HG02852 (cell line): Measurements from ENCODE around the gene EXOC6B.
"Not testable (repeated sequence)": the region's sequence is repeated elsewhere in the genome, so short reads cannot be mapped to it uniquely, and the experiment has no call there.

Source experiments
- ATAC-seq: cut with Tn5 transposase; IDR thresholded peaks from one replicate; pipeline ENCODE4 v1.9.1; 2021; ENCODE audit warnings: mild to moderate bottlenecking, moderate library complexity; ENCODE audit not compliant: unreplicated experiment

EXOC6B gene

GRCh38 chr2:72619626-72620025 lies 206.2 kb downstream of the EXOC6B start:
- ATAC-seq: no peak

- ATAC-seq: no peak
Measured at GRCh38 chr2:72613931-72614330, 211.9 kb downstream of the EXOC6B start.

- ATAC-seq: no peak
Measured at GRCh38 chr2:72612614-72613160, 213.1 kb downstream of the EXOC6B start.

GRCh38 chr2:72607189-72607588 lies 218.6 kb downstream of the EXOC6B start:
- no peak for ATAC-seq

- ATAC-seq: no peak
Measured at GRCh38 chr2:72605836-72606442, 219.9 kb downstream of the EXOC6B start.

GRCh38 chr2:72604468-72604867 lies 221.4 kb downstream of the EXOC6B start:
- ATAC-seq: no peak

GRCh38 chr2:72603481-72603880 lies 222.4 kb downstream of the EXOC6B start:
- no peak for ATAC-seq

GRCh38 chr2:72602711-72603110 lies 223.1 kb downstream of the EXOC6B start:
- no peak for ATAC-seq

- ATAC-seq: no peak
Measured at GRCh38 chr2:72602095-72602494, 223.7 kb downstream of the EXOC6B start.

- not testable (repeated sequence) for ATAC-seq
Measured at GRCh38 chr2:72583836-72584235, 242.0 kb downstream of the EXOC6B start.

- no peak for ATAC-seq
Measured at GRCh38 chr2:72583376-72583775, 242.5 kb downstream of the EXOC6B start.

GRCh38 chr2:72581560-72582181 lies 244.2 kb downstream of the EXOC6B start:
- ATAC-seq: no peak

- no peak for ATAC-seq
Measured at GRCh38 chr2:72579591-72580180, 246.1 kb downstream of the EXOC6B start.

- ATAC-seq: no peak
Measured at GRCh38 chr2:72576861-72577260, 249.0 kb downstream of the EXOC6B start.

- no peak for ATAC-seq
Measured at GRCh38 chr2:72576459-72576858, 249.4 kb downstream of the EXOC6B start.

GRCh38 chr2:72574886-72575285 lies 250.9 kb downstream of the EXOC6B start:
- no peak for ATAC-seq

GRCh38 chr2:72573232-72573631 lies 252.6 kb downstream of the EXOC6B start:
- ATAC-seq: no peak

- no peak for ATAC-seq
Measured at GRCh38 chr2:72572501-72572900, 253.3 kb downstream of the EXOC6B start.

- no peak for ATAC-seq
Measured at GRCh38 chr2:72570413-72570812, 255.4 kb downstream of the EXOC6B start.

- ATAC-seq: no peak
Measured at GRCh38 chr2:72562451-72563153, 263.2 kb downstream of the EXOC6B start.

- ATAC-seq: no peak
Measured at GRCh38 chr2:72561621-72562318, 264.1 kb downstream of the EXOC6B start.
